Smooth muscle cell (in vitro differentiated cells): ENCODE measurements around the gene SNTG2. TPM values are rescaled to one million over a fixed set of nuclear protein-coding genes. Genes with fewer than 3 reads are reported as not detected.

Experiments
- DNase-seq: peaks from one replicate; lab custom pipeline; 2025; ENCODE audit not compliant: unreplicated experiment; lab: John Stamatoyannopoulos, UW
- H2AFZ ChIP-seq: fragments of 200-600 bp; sonication (generic); 2 replicates; pipeline ENCODE4 v1.6.0; 2016; ENCODE audit warnings: antibody characterized with exemption, low read depth, mild to moderate bottlenecking
- H3F3A ChIP-seq: fragments of 200-600 bp; sonication (generic); 2 replicates; pipeline ENCODE4 v1.6.0; 2017; ENCODE audit warnings: antibody characterized with exemption, low read depth
- H3K27ac ChIP-seq: fragments of 200-600 bp; sonication (generic); 2 replicates; pipeline ENCODE4 v1.5.1; 2016; ENCODE audit warnings: low read depth, mild to moderate bottlenecking
- H3K27me3 ChIP-seq: fragments of 200-600 bp; sonication (generic); 2 replicates; pipeline ENCODE4 v1.6.1; 2016; ENCODE audit warnings: low read depth, mild to moderate bottlenecking
- H3K36me3 ChIP-seq: fragments of 200-600 bp; sonication (generic); 2 replicates; pipeline ENCODE4 v1.5.1; 2016; ENCODE audit warnings: low read depth
- H3K4me1 ChIP-seq: fragments of 200-600 bp; sonication (generic); 2 replicates; pipeline ENCODE4 v1.5.1; 2016; ENCODE audit warnings: low read depth
- H3K4me2 ChIP-seq: fragments of 200-600 bp; sonication (generic); 2 replicates; pipeline ENCODE4 v1.6.0; 2016; ENCODE audit warnings: mild to moderate bottlenecking
- H3K4me3 ChIP-seq: fragments of 200-600 bp; sonication (generic); 2 replicates; pipeline ENCODE4 v1.5.1; 2016; ENCODE audit warnings: mild to moderate bottlenecking
- H3K79me2 ChIP-seq: fragments of 200-600 bp; sonication (generic); 2 replicates; pipeline ENCODE4 v1.6.0; 2016; ENCODE audit warnings: low read depth, mild to moderate bottlenecking
- H3K9ac ChIP-seq: fragments of 200-600 bp; sonication (generic); 2 replicates; pipeline ENCODE4 v1.6.0; 2016; ENCODE audit warnings: low read depth
- H3K9me3 ChIP-seq: fragments of 200-600 bp; sonication (generic); replicated peaks from 2 replicates; pipeline ENCODE4 v1.5.1; 2016; ENCODE audit warnings: low read depth
- H4K20me1 ChIP-seq: fragments of 200-600 bp; sonication (generic); 2 replicates; pipeline ENCODE4 v1.6.0; 2016; ENCODE audit warnings: low read depth
- WGBS: methylation state at CpG from one replicate; pipeline ENCODE4 v1.1.7; 2016; ENCODE audit warnings: low lambda C conversion rate; 5-methylcytosine and 5-hydroxymethylcytosine counted together
- polyA plus RNA-seq: library from polyadenylated mRNA; unstranded; fragments of >200 nt; fragmentation: Nextera tagmentation; extraction: Ambion mirVana; gene quantifications from 2 replicates; pipeline ENCODE4 v1.2.1, GENCODE V29; 2016
- total RNA-seq: library from RNA; depleted of rRNA; stranded (reverse); fragments of >200 nt; gene quantifications from 2 replicates; pipeline ENCODE4 v1.2.3, GENCODE V29; 2014
- TF ChIP-seq, protein P1 (sequence below): fragments of 200-600 bp; sonication (generic); IDR thresholded peaks from 2 replicates; pipeline ENCODE4 v1.5.1; 2017; ENCODE audit warnings: borderline replicate concordance, mild to moderate bottlenecking, antibody characterized with exemption; ENCODE audit not compliant: insufficient read depth, poor library complexity, severe bottlenecking

The SNTG2 gene
- total and polyA plus RNA-seq, 2 experiments from 2014 or later = 0.56 TPM; not detected in 1

- no peak overlapping the region for H3K4me3 ChIP-seq
- H3K79me2 ChIP-seq = no peaks in the 10 kb centered on the region
- H3K27me3 ChIP-seq = no peaks in the 10 kb centered on the region
- H3K9me3 ChIP-seq = no peaks in the 10 kb centered on the region
- no peak overlapping the region for H3K9ac ChIP-seq
- H3F3A ChIP-seq = no peaks in the 10 kb centered on the region
- no peak for DNase-seq
- no peaks in the 10 kb centered on the region for H3K4me1 ChIP-seq
- 74% methylated on average over 10 of the region's 10 CpGs for WGBS
- TF ChIP-seq, protein P1, sequence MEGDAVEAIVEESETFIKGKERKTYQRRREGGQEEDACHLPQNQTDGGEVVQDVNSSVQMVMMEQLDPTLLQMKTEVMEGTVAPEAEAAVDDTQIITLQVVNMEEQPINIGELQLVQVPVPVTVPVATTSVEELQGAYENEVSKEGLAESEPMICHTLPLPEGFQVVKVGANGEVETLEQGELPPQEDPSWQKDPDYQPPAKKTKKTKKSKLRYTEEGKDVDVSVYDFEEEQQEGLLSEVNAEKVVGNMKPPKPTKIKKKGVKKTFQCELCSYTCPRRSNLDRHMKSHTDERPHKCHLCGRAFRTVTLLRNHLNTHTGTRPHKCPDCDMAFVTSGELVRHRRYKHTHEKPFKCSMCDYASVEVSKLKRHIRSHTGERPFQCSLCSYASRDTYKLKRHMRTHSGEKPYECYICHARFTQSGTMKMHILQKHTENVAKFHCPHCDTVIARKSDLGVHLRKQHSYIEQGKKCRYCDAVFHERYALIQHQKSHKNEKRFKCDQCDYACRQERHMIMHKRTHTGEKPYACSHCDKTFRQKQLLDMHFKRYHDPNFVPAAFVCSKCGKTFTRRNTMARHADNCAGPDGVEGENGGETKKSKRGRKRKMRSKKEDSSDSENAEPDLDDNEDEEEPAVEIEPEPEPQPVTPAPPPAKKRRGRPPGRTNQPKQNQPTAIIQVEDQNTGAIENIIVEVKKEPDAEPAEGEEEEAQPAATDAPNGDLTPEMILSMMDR = no peak
- H3K4me2 ChIP-seq = no peak overlapping the region
- no peak overlapping the region for H2AFZ ChIP-seq
- H3K27ac ChIP-seq = no peak overlapping the region
- no peaks in the 10 kb centered on the region for H3K36me3 ChIP-seq
- H4K20me1 ChIP-seq = no peaks in the 10 kb centered on the region
These were observed 306.1 kb downstream of the SNTG2 start for GRCh38 chr2:1256632-1257324.

DNA sequence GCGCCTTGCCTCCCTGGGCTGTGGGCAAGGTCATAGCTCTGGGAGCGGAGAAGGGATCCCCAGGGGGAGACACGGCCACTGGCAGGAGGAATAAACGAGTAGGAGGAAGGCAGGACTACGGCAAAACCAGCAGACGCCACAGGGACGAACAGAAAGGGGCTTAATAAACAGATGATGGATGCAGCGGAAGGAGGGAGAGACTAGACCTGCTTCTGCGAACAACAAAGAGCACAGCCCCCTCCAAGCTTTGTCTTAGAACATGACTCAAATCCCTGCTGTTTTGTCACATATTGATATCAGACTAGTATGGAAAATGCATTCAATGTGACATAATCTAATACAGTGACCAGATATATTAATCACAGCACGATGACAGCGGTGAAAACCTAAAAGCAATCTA lies 306.7 kb downstream of the SNTG2 start:
- Histone ChIP-seq H3F3A (no peaks in the 10 kb centered on the region), H2AFZ (no peak overlapping the region), H4K20me1 (no peaks in the 10 kb centered on the region), H3K9me3 (no peaks in the 10 kb centered on the region), H3K36me3 (no peaks in the 10 kb centered on the region), H3K27ac (no peak overlapping the region), H3K4me1 (no peaks in the 10 kb centered on the region), H3K27me3 (no peaks in the 10 kb centered on the region), H3K9ac (no peak overlapping the region), H3K4me3 (no peak overlapping the region), H3K4me2 (no peak overlapping the region), H3K79me2 (no peaks in the 10 kb centered on the region)
- TF ChIP-seq, protein P1 = no peak
- DNase-seq = no peak
- 86% methylated on average over 11 of the region's 11 CpGs for WGBS

- H3K4me1 ChIP-seq = no peaks in the 10 kb centered on the region
- no peak overlapping the region for H2AFZ ChIP-seq
- TF ChIP-seq, protein P1 = no peak
- H3K9ac ChIP-seq = no peak overlapping the region
- no peak overlapping the region for H3K27ac ChIP-seq
- H3K79me2 ChIP-seq = no peaks in the 10 kb centered on the region
- DNase-seq = no peak
- H3K27me3 ChIP-seq = no peaks in the 10 kb centered on the region
- no peaks in the 10 kb centered on the region for H3F3A ChIP-seq
- no peak overlapping the region for H3K4me3 ChIP-seq
- H4K20me1 ChIP-seq = no peaks in the 10 kb centered on the region
- WGBS = 86% methylated on average over 9 of the region's 9 CpGs
- H3K36me3 ChIP-seq = no peaks in the 10 kb centered on the region
- no peaks in the 10 kb centered on the region for H3K9me3 ChIP-seq
- H3K4me2 ChIP-seq = no peak overlapping the region
These were observed 309.1 kb downstream of the SNTG2 start for GRCh38 chr2:1259746-1260145.

DNA sequence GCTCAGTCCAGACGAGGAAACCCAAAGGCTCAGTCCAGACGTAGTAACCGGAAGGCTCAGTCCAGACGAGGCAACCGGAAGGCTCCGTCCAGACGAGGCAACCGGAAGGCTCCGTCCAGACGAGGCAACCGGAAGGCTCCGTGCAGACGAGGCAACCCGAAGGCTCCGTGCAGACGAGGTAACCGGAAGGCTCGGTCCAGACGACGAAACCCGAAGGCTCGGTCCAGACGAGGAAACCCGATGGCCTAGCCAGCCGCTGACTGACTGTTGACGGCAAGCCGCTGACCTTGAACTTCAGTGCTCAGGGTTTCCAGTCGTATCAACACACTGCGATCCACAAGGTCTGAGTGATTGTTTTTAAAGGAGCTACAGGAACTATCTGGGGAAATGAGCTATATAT lies 312.0 kb downstream of the SNTG2 start:
- no peaks in the 10 kb centered on the region for H3K27me3 ChIP-seq
- no peaks in the 10 kb centered on the region for H3K79me2 ChIP-seq
- H2AFZ ChIP-seq = no peak overlapping the region
- H3K9me3 ChIP-seq = no peaks in the 10 kb centered on the region
- 95% methylated on average over 29 of the region's 29 CpGs for WGBS
- no peaks in the 10 kb centered on the region for H3K36me3 ChIP-seq
- no peak for DNase-seq
- H3K9ac ChIP-seq = no peak overlapping the region
- H3K4me1 ChIP-seq = no peaks in the 10 kb centered on the region
- H3K4me2 ChIP-seq = no peak overlapping the region
- no peaks in the 10 kb centered on the region for H3F3A ChIP-seq
- H3K27ac ChIP-seq = no peak overlapping the region
- no peaks in the 10 kb centered on the region for H4K20me1 ChIP-seq
- TF ChIP-seq, protein P1 = no peak
- no peak overlapping the region for H3K4me3 ChIP-seq
